ENCODE data around the gene KRT76. TPM values are rescaled to one million over a fixed set of nuclear protein-coding genes. Genes with fewer than 3 reads are reported as not detected.

Gene KRT76
- total RNA-seq, 1 experiment from 2014 or later: not detected

DNA sequence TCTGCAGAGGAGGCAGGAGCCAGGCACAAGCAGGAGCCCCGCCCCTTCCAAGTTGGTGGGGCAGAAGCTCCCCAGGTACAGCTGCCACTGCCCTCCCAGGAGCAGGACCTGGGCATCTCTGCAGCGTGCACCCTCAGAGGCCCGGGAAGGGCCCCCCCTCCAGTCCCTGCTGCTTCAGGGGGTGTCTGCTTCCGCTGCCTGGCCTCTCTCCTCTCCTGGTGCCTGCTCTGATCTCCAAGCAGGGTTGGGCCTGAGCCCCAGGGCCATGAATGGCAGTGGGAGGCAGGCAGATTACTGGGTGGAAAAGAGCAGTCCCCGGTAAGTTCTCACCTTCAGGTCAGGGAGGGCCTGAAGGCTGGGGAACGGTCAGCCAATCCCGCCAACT lies 35.0 kb downstream of the KRT76 start:
- Mint-ChIP-seq H3K9me3 (no peaks in the 10 kb centered on the region), H3K4me1 (peaks cover 4% of the 10 kb centered on the region in 2 experiments; a peak in 3 of 4 replicates)
- no peak overlapping the region for H2BK5ac ChIP-seq (ENCODE audit: insufficient read length, low read length)

More for the DNA sequence above, 35.0 kb downstream of the KRT76 start:
- Histone ChIP-seq H2BK12ac (ENCODE audit: insufficient read length, low read depth, low read length) (no peak overlapping the region), H4K20me1 (ENCODE audit: control insufficient read depth, insufficient read depth, insufficient read length) (no peaks in the 10 kb centered on the region), H2BK15ac (ENCODE audit: low read depth, low read length) (no peak overlapping the region), H3K56ac (ENCODE audit: insufficient read length, low read depth, low read length) (no peak overlapping the region), H2AK5ac (ENCODE audit: insufficient read length, low read length) (no peak overlapping the region), H3K23me2 (ENCODE audit: insufficient read length, low read depth, low read length, poor library complexity, severe bottlenecking) (no peaks in the 10 kb centered on the region), H3K4ac (ENCODE audit: low read depth, low read length) (no peak overlapping the region), H2AFZ (ENCODE audit: low read length) (no peak overlapping the region), H3K18ac (ENCODE audit: insufficient read length, low read depth, low read length) (no peak overlapping the region), H4K5ac (ENCODE audit: insufficient read length, low read depth, low read length) (no peak overlapping the region), H3T11ph (ENCODE audit: low read length) (no peak overlapping the region), H3K79me1 (ENCODE audit: insufficient read depth, low read depth, low read length, poor library complexity, severe bottlenecking) (no peaks in the 10 kb centered on the region), H2BK20ac (ENCODE audit: low read depth, low read length, poor library complexity, severe bottlenecking) (no peak overlapping the region), H3K27me3 (ENCODE audit: insufficient read depth, low read length) (no peaks in the 10 kb centered on the region), H3K79me2 (ENCODE audit: insufficient read depth, low read length) (no peaks in the 10 kb centered on the region), H3K9me3 (ENCODE audit: control insufficient read depth, low read depth, low read length) (no peaks in the 10 kb centered on the region), H4K8ac (replicated peaks; ENCODE audit: insufficient read length, low read depth, low read length) (no peak overlapping the region), H3K4me2 (ENCODE audit: insufficient read depth, insufficient read length, low read length) (no peak overlapping the region), H3K4me1 (ENCODE audit: insufficient read depth, low read length) (no peaks in the 10 kb centered on the region), H3K14ac (ENCODE audit: insufficient read depth, low read length) (no peak overlapping the region), H3K9ac (ENCODE audit: extremely low read depth, insufficient read length, low read length) (no peak overlapping the region), H3K23ac (ENCODE audit: insufficient read length, low read depth, low read length) (no peak overlapping the region), H3K27ac (ENCODE audit: insufficient read length, low read depth, low read length) (no peak overlapping the region), H4K91ac (ENCODE audit: insufficient read length, low read depth, low read length) (no peak overlapping the region), H2BK120ac (ENCODE audit: low read depth, low read length, poor library complexity, severe bottlenecking) (no peak overlapping the region)
- Mint-ChIP-seq H3K27ac (no peak overlapping the region), H3K4me3 (no peak overlapping the region), H3K36me3 (ENCODE audit: insufficient read depth in 1 of 3, low read depth in 3 of 3) (no peaks in the 10 kb centered on the region), H3K27me3 (ENCODE audit: low read depth) (peaks cover 51% of the 10 kb centered on the region)
- WGBS (ENCODE audit: extremely low coverage, insufficient read length, low lambda C conversion rate): no CpG with 5 or more reads among the region's 7 CpGs
- TF ChIP-seq, protein P1, sequence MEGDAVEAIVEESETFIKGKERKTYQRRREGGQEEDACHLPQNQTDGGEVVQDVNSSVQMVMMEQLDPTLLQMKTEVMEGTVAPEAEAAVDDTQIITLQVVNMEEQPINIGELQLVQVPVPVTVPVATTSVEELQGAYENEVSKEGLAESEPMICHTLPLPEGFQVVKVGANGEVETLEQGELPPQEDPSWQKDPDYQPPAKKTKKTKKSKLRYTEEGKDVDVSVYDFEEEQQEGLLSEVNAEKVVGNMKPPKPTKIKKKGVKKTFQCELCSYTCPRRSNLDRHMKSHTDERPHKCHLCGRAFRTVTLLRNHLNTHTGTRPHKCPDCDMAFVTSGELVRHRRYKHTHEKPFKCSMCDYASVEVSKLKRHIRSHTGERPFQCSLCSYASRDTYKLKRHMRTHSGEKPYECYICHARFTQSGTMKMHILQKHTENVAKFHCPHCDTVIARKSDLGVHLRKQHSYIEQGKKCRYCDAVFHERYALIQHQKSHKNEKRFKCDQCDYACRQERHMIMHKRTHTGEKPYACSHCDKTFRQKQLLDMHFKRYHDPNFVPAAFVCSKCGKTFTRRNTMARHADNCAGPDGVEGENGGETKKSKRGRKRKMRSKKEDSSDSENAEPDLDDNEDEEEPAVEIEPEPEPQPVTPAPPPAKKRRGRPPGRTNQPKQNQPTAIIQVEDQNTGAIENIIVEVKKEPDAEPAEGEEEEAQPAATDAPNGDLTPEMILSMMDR (conservative IDR thresholded peaks at IDR 0.05): no peak
- no peak for DNase-seq

Data from H9 (cell line).